GM19463 (cell line): ENCODE data around the gene ELFN2.
"Not testable (repeated sequence)": the region's sequence is repeated elsewhere in the genome, so short reads cannot be mapped to it uniquely, and the experiment has no call there.

Experiments used
- ATAC-seq: cut with Tn5 transposase; IDR thresholded peaks from one replicate; pipeline ENCODE4 v1.9.1; 2021; ENCODE audit warnings: mild to moderate bottlenecking, moderate library complexity; ENCODE audit not compliant: unreplicated experiment

The ELFN2 gene

GRCh38 chr22:37427135-37427710 lies at the start of gene ELFN2:
Gene ELFN2 (minus strand): TSS chr22:37427479. CDS start chr22:37375534, 51,945 bp downstream.
- no peak for ATAC-seq

GRCh38 chr22:37476389-37477329 lies 49.4 kb upstream of the ELFN2 start:
- no peak for ATAC-seq

GRCh38 chr22:37474447-37475090 lies 47.3 kb upstream of the ELFN2 start:
- ATAC-seq = no peak

GRCh38 chr22:37473437-37473946 lies 46.2 kb upstream of the ELFN2 start:
- no peak for ATAC-seq

- no peak for ATAC-seq
Observed at GRCh38 chr22:37472418-37473006, 45.2 kb upstream of the ELFN2 start.

GRCh38 chr22:37471727-37472417 lies 44.6 kb upstream of the ELFN2 start:
- no peak for ATAC-seq

GRCh38 chr22:37470087-37470445 lies 42.8 kb upstream of the ELFN2 start:
- ATAC-seq = no peak

- ATAC-seq = no peak
Observed at GRCh38 chr22:37469416-37470086, 42.3 kb upstream of the ELFN2 start.

- ATAC-seq = not testable (repeated sequence)
Observed at GRCh38 chr22:37468201-37468695, 41.0 kb upstream of the ELFN2 start.

GRCh38 chr22:37467391-37467955 lies 40.2 kb upstream of the ELFN2 start:
- ATAC-seq = no peak

GRCh38 chr22:37464181-37464580 lies 36.9 kb upstream of the ELFN2 start:
- ATAC-seq = peak; percentile 51

GRCh38 chr22:37462983-37463382 lies 35.7 kb upstream of the ELFN2 start:
- ATAC-seq = no peak

- no peak for ATAC-seq
Observed at GRCh38 chr22:37462436-37462835, 35.2 kb upstream of the ELFN2 start.

- ATAC-seq = no peak
Observed at GRCh38 chr22:37461961-37462360, 34.7 kb upstream of the ELFN2 start.

- no peak for ATAC-seq
Observed at GRCh38 chr22:37460684-37461083, 33.4 kb upstream of the ELFN2 start.

- ATAC-seq = no peak
Observed at GRCh38 chr22:37459206-37459605, 31.9 kb upstream of the ELFN2 start.

GRCh38 chr22:37457093-37457893 lies 30.0 kb upstream of the ELFN2 start:
- ATAC-seq = no peak

- no peak for ATAC-seq
Observed at GRCh38 chr22:37456346-37456745, 29.1 kb upstream of the ELFN2 start.

- no peak for ATAC-seq
Observed at GRCh38 chr22:37455896-37456295, 28.6 kb upstream of the ELFN2 start.
